Superior temporal gyrus (tissue), 1 donor: ENCODE data around the gene BSPRY.
"Not testable (repeated sequence)": the region's sequence is repeated elsewhere in the genome, so short reads cannot be mapped to it uniquely, and the experiment has no call there.

Source experiments
- DNase-seq: peaks from one replicate; pipeline ENCODE4 v3.0.0-alpha.2; 2016; ENCODE audit errors: extremely low spot score

BSPRY gene

GRCh38 chr9:113341712-113342410, 7.5 kb upstream of the BSPRY start:
- no peak for DNase-seq

- peak; percentile 87 for DNase-seq
These were observed 5.6 kb upstream of the BSPRY start for GRCh38 chr9:113343732-113344231.

DNA sequence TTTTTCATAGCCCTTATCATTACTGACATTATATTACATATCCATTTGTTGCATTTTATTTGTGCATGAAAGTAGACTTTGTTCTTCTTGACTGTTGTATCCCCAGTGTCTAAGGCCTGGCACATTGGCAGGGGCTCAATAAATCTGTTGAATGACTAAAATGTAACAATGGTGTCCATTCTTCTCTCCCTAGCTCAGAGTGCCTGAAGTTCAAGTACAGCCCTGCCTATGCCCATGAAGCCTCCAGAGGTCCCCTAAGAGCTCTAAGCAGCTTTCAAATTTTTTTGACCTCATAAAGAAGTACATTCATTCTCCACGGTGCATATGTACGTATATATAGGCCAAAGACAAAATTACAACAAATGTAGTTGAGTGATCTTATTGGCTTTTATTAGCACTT, 4.2 kb upstream of the BSPRY start:
- DNase-seq, result peak; percentile 70

DNA sequence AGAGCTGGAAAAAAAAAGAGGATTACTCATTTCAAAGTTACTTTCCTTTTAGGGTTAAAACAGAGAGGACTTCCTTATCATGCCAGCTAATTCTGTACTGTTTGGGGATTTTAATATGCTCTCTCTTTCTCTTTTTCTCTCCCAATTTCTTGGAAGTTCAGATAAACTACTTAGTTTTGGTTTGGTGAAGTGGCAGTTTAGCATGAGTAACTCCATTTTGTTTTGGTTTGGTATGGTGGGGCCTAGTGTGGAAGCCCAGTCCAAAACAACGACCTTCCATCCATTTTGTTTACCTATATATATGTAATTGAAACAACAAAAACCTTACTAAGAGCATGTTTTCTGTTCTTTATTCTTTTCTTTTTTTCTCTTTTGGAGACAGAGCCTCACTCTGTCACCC, 3.7 kb upstream of the BSPRY start:
- DNase-seq, result no peak

DNA sequence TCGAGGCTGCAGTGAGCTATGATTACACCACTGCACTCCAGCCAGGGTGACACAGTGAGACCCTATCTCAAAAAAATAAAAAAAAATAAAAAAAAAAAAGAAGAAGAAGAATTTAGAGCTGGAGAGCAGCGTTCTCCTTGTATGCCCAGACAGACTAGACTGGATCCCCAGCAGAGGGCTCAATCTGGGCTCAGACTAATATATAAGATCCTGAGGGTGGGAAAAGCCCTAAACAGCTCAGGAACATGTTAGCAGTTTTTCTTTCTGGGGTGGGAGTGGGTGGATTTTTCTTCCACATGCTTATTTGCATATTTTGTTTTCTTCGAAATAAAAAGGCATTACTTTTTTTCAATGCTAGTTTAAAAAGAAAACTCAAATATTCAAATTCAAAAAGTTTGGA, 904 bp upstream of the BSPRY start:
- DNase-seq, result no peak

GRCh38 chr9:113349066-113349444, 286 bp upstream of the BSPRY start:
- no peak for DNase-seq

DNA sequence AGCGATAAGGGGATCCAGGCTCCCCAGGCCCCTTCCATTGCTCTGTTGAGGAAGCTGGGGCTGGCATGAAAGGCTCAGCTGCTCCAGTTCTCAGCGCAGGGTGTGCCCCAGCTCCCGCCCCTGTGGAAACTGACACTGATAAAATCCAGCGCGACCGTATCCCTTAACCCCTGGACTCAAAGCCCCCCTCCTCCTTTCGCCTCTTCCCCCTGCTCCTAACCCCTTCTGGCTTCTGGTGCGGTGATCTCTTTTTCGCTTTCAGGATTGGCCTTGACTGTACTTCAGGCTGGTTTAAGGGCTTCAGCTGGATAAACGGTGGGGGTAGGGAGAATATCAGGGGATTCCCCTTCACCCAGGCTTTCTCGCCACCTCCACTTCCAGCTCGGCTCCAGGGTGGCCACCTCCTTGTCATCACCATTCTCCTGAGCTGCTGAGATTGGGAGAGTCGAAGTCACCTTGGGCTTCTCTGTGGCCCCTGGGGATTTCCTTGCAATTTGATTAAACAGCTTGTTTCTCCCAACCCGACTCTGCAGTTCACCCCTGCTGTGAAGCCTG, 843 bp downstream of the BSPRY start:
- DNase-seq, result no peak

GRCh38 chr9:113350937-113351336, 1.6 kb downstream of the BSPRY start:
- DNase-seq, result no peak

DNA sequence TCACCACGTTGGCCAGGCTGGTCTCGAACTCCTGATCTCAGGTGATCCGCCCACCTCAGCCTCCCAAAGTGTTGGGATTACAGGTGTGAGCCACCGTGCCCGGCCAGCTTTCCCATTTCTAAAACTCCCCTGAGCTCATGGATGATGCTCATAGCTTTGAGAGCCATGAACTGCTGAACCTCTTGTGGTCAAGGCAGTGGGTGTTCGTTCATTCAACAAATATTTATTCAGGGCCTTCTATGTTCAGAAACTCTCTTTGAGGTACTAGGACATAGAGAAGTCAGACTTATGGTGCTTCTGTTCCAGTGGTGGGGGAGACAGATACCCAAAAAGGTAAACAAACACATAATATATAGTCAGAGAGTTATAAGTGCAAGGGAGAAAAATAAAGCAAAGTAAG, 2.7 kb downstream of the BSPRY start:
- DNase-seq, result no peak

DNA sequence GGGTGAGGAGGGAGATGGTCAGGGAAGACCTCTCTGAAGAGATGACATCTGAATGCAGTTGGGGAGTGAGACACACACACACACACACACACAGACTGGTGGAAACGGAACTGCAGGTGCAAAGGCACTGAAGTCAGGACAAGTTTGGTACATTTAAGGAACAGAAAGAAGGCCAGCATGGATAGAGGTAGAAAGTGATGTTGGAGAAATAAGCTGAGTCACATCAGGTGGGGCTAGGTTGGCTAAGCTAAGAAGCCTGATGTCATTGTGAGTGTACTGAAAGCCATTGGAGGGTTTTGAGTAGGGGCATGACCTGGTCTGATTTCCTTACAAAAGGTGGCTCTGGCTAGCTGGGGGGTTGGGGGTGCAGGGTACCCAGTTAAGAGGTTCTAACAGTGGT, 3.1 kb downstream of the BSPRY start:
- DNase-seq, result no peak

DNA sequence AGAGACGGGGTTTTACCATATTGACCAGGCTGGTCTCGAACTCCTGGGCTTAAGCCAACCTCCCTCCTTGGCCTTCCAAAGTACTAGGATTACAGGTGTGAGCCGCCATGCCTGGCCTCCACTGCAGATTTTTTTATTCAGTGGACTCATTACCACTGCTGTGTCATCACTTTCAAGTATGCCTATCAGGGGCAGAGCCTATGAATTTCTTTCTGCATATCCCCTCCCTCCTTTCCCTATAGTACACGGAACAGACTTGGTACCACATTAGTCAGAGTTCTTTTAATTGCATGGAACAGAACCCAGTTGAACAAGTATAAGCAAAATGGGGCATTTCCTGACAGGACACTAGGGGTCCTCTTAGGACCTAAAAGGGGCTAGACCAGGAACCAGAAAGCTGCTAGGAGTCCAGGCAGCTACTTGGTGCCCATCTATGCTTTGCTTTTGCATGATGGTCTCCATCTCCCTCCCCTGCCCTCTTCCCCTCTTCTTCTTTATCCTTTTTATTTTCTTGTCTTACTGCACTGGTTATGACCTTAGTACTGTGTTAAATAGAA, 5.8 kb downstream of the BSPRY start:
- no peak for DNase-seq

DNA sequence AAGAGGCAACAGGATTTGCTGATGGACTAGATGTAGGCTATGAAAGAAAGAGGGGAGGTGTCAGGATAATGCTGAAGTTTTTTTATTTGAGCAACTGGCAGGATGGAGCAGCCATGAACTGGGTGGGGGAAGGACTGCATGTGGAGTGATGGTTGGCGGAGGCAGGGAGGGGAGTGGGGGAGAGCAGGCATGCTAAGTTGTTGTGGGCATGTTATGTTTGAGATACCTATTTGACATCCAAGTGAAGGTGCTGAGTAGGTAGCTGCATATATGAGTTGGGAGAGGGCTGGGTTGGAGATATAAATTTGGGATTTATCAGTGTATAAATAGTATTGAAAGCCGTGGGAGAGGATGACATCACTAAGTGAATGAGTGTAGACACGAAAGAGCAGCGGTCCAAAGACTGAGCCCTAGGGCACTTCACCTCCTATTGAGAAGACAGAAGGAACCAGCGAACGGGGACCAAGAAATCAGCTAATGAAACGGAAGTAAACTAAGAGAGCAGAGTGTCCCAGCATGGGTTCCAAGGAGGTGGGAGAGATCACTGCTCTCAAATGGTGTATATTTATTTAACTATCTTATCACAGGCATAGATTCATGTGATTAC, 7.4 kb downstream of the BSPRY start:
- DNase-seq, result no peak

DNA sequence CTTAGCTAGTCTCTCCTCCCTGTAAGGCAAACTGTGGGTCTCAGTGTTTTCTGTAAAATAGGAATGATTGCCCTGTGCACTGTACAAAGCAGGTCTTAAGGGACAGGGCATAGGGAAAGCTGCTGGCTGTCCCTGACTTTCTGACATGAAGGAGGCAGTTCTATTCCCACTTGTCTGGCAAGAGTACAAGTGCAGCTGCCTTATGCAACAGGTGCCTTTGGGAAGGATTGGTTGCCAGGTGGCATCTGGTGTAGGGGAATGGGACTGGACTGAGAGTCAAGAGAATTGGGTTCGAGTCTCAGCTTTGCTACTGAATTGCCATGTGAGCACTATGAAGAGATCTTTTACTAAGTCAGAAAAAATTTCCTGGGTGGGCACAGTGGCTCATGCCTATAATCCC, 10.0 kb downstream of the BSPRY start:
- DNase-seq, result no peak

DNA sequence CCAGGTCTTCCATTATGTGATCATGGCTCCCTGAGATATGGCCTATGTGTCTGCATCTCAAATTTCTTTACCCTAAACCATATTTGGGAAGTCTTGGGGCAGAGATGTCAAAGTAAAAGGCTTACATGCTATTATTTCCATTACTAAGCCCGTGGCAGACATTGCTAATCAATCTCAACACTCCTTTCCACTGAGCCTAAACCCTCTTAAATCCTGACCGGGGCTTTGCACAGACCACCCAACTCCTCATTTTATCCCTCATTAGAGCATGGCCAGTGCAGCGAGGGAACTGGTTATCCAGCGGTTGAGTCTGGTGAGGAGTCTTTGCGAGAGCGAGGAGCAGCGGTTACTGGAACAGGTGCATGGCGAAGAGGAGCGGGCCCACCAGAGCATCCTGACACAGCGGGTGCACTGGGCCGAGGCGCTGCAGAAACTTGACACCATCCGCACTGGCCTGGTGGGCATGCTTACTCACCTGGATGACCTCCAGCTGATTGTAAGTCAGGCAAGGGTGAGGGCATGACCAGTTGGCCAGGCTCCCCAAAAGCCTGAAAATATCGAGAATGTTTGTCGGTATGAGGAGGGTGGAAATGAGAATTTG, 11.0 kb downstream of the BSPRY start:
- DNase-seq, result no peak

DNA sequence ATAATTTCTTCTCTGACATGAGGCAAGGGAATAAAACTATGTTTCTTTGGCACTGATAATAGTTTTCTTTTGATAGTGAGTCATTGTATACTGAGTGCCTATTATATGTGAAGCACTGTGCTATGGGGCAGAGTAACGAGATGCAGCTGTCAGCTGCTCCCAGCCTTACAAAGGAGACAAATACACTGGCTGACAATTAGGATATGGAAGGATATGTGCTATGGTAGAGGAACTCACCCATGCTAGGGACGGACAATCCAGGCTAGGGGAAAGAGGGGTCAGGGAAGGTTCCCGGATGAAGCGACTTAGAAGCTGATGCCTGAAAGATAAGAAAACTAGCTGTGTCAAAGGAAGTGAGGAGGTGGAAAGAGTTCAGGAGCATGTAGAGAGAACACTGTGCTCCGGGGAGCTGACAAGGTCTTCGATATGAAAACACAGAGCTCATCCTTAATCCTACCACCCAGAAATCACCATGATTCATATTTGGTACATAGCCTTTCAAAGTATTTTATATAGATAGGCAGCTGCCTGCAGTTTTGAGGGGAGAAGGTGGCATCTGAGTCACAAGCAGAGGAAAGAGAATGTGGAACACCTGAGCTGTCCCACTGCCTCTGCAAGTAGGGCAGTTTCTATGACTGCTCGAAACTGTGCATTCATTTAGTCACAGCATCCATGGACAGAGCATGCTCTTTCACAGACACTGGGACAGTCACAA, 12.1 kb downstream of the BSPRY start:
- DNase-seq, result peak; percentile 35

DNA sequence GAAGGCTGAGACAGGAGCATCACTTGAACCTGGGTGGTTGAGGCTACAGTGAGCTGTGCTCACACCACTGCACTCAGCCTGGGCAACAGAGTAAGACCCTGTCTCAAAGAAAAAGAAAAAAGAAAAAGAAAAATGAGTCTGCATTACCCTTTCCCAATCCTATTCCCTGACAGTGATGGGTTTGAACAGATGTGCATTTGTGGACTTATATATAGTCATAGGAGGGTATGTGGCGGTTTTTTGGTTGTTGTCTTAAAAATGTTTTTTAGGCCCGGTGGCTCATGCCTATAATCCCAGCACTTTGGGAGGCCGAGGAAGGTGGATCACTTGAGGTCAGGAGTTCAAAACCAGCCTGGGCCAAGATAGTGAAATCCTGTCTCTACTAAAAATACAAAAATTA, 14.0 kb downstream of the BSPRY start:
- no peak for DNase-seq

GRCh38 chr9:113364951-113365350, 15.6 kb downstream of the BSPRY start:
- DNase-seq, result no peak

- not testable (repeated sequence) for DNase-seq
These were observed 16.3 kb downstream of the BSPRY start for GRCh38 chr9:113365652-113366051.

DNA sequence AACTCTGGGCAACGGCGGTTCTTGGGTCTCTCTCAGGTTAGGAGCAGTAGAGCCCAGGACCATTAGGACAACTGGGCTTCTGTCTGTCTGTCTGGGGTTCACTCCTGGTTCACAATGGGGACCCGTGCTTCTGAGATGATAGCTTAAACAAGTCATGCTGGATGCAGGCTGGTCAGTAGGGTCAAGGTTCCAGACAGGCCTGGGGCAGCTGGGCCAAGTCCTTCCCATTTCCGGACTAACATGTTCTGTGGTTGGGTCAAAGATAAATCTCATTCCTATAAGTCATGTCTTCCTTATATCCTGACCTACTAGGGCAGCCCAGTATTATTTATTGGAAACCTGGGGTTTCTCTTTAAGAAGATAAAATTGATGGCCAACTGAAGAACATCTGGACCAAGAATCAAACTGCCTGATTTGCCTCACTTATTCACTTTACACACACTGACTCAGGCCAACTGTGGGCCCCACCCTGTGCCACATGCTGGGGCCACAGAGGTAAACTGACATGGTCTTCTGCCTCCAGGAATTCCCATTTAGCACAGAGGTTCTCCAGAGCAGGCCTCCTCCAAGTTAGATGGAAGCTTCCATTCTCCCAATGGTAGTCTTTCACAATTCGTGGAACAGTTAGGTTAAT, 19.1 kb downstream of the BSPRY start:
- no peak for DNase-seq

GRCh38 chr9:113368982-113369854, 19.9 kb downstream of the BSPRY start:
- DNase-seq, result no peak

- DNase-seq, result no peak
These were observed 20.5 kb downstream of the BSPRY start for GRCh38 chr9:113369855-113370140.
